CD4-positive, CD25-positive, alpha-beta regulatory T cell (primary cell): ENCODE measurements around the gene REXO1. TPM values are rescaled to one million over a fixed set of nuclear protein-coding genes. Genes with fewer than 3 reads are reported as not detected.
A peak's percentile ranks its signal among the peaks of the same experiment; 100 is the strongest.

ENCODE experiments used
- ATAC-seq, 2 donors: fragments of 150-1000 bp; cut with Tn5 transposase; one replicate each; pipeline ENCODE4 v1.10.0; 2021; ENCODE audit warnings: low read depth in 2 of 2, moderate number of reproducible peaks in 2 of 2, moderate library complexity in 1 of 2
- DNase-seq, 3 donors: peaks; one replicate each; pipeline versions ENCODE4 v3.0.0 to v3.0.0-alpha.2; 2012 to 2022; ENCODE audit warnings: mixed read lengths in 1 of 3
- H3K27ac ChIP-seq: one replicate; pipeline ENCODE4 v1.7.0; 2013; ENCODE audit warnings: mild to moderate bottlenecking, low read length; ENCODE audit not compliant: insufficient read depth, poor library complexity, severe bottlenecking
- H3K27me3 ChIP-seq: one replicate; pipeline ENCODE4 v1.7.0; 2013; ENCODE audit warnings: low read length; ENCODE audit not compliant: control insufficient read depth, insufficient read depth
- H3K36me3 ChIP-seq: one replicate; pipeline ENCODE4 v1.7.0; 2013; ENCODE audit warnings: mild to moderate bottlenecking, low read length, moderate library complexity; ENCODE audit not compliant: control insufficient read depth, insufficient read depth
- H3K4me1 ChIP-seq: 2 replicates; pipeline ENCODE4 v1.7.0; 2013; ENCODE audit warnings: mild to moderate bottlenecking, low read length; ENCODE audit not compliant: insufficient read depth, control insufficient read depth, poor library complexity, severe bottlenecking
- H3K4me3 ChIP-seq: one replicate; pipeline ENCODE4 v1.7.0; 2013; ENCODE audit warnings: low read depth, mild to moderate bottlenecking, low read length, moderate library complexity
- H3K9me3 ChIP-seq, 2 experiments: 1 replicate in 1 of 2; 2 replicates in 1 of 2; pipeline ENCODE4 v1.7.0; 2013; ENCODE audit warnings: low read length in 2 of 2, mild to moderate bottlenecking in 1 of 2, moderate library complexity in 1 of 2; ENCODE audit not compliant: control insufficient read depth in 2 of 2
- H3K27ac Mint-ChIP-seq, 3 donors: one replicate each; pipeline ENCODE4 v1.8.0; 2020 to 2022; ENCODE audit warnings: mild to moderate bottlenecking in 3 of 3, mixed read lengths in 3 of 3, moderate library complexity in 2 of 3
- H3K27me3 Mint-ChIP-seq: one replicate; pipeline ENCODE4 v1.8.0; 2022; ENCODE audit warnings: mild to moderate bottlenecking, mixed read lengths
- H3K36me3 Mint-ChIP-seq: one replicate; pipeline ENCODE4 v1.8.0; 2020; ENCODE audit warnings: mixed read lengths
- H3K4me1 Mint-ChIP-seq, 4 donors: one replicate each; pipeline ENCODE4 v1.8.0; 2020 to 2022; ENCODE audit warnings: mixed read lengths in 4 of 4, mild to moderate bottlenecking in 1 of 4
- H3K4me3 Mint-ChIP-seq, 4 donors: one replicate each; pipeline ENCODE4 v1.8.0; 2020 to 2022; ENCODE audit warnings: mild to moderate bottlenecking in 4 of 4, mixed read lengths in 4 of 4, moderate library complexity in 3 of 4
- H3K9me3 Mint-ChIP-seq, 7 donors: one replicate each; pipeline ENCODE4 v1.8.0; 2020 to 2022; ENCODE audit warnings: mixed read lengths in 7 of 7, mild to moderate bottlenecking in 3 of 7, moderate library complexity in 2 of 7
- polyA plus RNA-seq, 4 donors: library from polyadenylated mRNA; unstranded; fragments of 300-500 nt; fragmentation: Illumina TruSeq; gene quantifications; one replicate each; pipeline ENCODE4 v1.2.3, GENCODE V29; 2021
- total RNA-seq: library from RNA; stranded (reverse); gene quantifications from one replicate; pipeline ENCODE4 v1.2.3, GENCODE V29; 2022

The REXO1 gene
- total and polyA plus RNA-seq, 5 donors from 2014 or later, result 2.5 to 103 (median 3.7) TPM

DNA sequence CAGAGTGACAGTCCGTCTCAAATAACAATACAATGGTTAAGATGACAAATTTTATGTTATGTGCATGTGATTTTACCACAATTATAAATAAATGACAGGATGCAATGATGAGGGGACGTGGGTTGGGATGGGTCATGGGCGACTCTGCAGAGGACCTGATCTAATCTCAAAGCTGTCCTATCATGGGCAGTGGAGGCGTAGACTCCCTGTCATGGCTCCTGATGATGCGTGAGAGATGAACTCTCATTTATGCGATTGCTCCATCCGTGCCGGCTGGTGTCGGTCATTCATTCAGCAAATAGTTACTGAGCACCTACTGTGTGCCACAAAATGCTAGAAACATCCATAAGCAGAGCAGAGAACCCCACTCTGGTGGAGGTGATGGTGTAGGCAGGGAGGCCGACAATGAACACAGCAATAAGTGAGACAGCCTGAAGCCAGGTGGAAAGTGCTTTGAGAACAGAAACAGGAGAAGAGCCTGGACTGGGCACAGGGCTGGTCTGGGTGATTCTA is 1.7 kb upstream of the REXO1 start:
- Mint-ChIP-seq H3K4me3 (peak overlapping the region; percentile 38 to 92 (median 60)), H3K4me1 (peaks cover 0 to 67% (median 29%) of the 10 kb centered on the region in 4 donors), H3K27me3 (peaks cover 4% of the 10 kb centered on the region), H3K9me3 (no peaks in the 10 kb centered on the region), H3K36me3 (peaks cover 9% of the 10 kb centered on the region), H3K27ac (peak overlapping the region in 2 of 3 donors; percentile 21 to 42)
- Histone ChIP-seq H3K4me1 (peaks cover 73% of the 10 kb centered on the region), H3K27ac (no peak overlapping the region), H3K9me3 (no peaks in the 10 kb centered on the region), H3K4me3 (no peak overlapping the region), H3K27me3 (no peaks in the 10 kb centered on the region), H3K36me3 (peaks cover 6% of the 10 kb centered on the region)
- no peak for ATAC-seq
- DNase-seq, result no peak

DNA sequence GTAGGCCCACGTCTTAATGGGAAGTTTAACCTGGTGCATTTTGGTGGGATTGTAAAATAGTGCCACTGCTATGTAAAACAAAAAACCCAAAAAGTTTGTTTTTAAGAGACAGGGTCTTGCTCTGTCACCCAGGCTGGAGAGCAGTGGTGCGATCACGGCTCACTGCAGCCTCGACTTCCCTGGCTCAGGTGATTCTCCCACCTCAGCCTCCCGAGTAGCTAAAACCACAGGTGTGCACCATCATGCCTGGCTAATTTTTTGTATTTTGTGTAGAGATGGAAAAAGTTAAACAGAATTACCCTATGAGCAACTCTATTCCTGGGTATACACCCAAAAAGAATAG is 820 bp upstream of the REXO1 start:
- DNase-seq, result no peak
- Mint-ChIP-seq H3K27me3 (peaks cover 4% of the 10 kb centered on the region), H3K4me3 (peak overlapping the region; percentile 67 to 93 (median 84)), H3K36me3 (peaks cover 9% of the 10 kb centered on the region), H3K4me1 (peaks cover 0 to 68% (median 26%) of the 10 kb centered on the region in 4 donors), H3K27ac (peak overlapping the region; percentile 38 to 81 (median 65)), H3K9me3 (no peaks in the 10 kb centered on the region)
- H3K4me1 ChIP-seq, result peaks cover 73% of the 10 kb centered on the region
- H3K27me3 ChIP-seq, result no peaks in the 10 kb centered on the region
- no peaks in the 10 kb centered on the region for H3K9me3 ChIP-seq
- H3K27ac ChIP-seq, result peak overlapping the region; percentile 96
- peak overlapping the region; percentile 34 for H3K4me3 ChIP-seq
- no peak for ATAC-seq
- peaks cover 6% of the 10 kb centered on the region for H3K36me3 ChIP-seq

DNA sequence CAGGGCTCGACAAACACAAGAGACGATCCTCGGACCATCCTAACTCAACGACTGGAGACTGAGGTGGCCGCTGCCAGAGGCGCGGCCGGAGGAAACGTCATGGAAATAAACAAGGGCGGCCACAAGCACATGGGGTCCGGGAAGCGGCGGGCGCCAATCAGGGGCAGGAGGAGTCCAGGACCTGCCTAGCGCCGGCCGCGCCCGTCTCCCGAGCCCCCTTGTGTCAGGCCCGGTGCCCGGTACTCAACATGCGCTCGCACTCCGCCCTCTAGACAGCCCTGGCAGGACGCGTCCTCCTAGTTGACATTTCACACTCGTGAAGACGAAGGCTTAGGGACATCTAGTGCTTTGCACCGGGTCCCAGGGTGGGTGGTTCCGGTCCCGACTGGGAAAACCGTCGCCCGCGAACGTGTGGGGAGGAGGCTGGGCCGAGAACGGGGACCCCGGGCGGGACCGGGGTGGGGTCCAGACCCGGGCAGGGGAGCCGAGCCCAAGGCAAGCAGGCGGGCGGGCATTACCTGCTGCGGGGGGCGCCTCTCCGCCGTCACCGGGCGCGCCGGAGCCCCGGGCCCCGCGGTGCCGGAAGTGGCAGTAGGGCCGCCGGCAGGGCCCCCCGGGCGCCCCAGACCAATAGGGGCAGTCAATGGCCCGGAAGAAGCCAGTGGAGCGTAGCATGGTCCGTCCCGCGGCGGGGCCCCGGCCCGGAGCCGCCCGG is 442 bp downstream of the REXO1 start:
- Histone ChIP-seq H3K9me3 (no peaks in the 10 kb centered on the region), H3K4me1 (peaks cover 73% of the 10 kb centered on the region), H3K4me3 (peak overlapping the region; percentile 90), H3K27me3 (no peaks in the 10 kb centered on the region), H3K27ac (peak overlapping the region; percentile 96), H3K36me3 (peaks cover 6% of the 10 kb centered on the region)
- ATAC-seq, result peak; percentile 4 to 6
- Mint-ChIP-seq H3K36me3 (peaks cover 6% of the 10 kb centered on the region), H3K27me3 (peaks cover 4% of the 10 kb centered on the region), H3K27ac (peak overlapping the region; percentile 72 to 94 (median 77)), H3K4me1 (peaks cover 0 to 68% (median 21%) of the 10 kb centered on the region in 4 donors), H3K4me3 (peak overlapping the region; percentile 89 to 93 (median 92)), H3K9me3 (peaks cover 0 to under 1% (median 0%) of the 10 kb centered on the region in 7 donors)
- peak in 2 of 3 donors; percentile 17 to 30 for DNase-seq

DNA sequence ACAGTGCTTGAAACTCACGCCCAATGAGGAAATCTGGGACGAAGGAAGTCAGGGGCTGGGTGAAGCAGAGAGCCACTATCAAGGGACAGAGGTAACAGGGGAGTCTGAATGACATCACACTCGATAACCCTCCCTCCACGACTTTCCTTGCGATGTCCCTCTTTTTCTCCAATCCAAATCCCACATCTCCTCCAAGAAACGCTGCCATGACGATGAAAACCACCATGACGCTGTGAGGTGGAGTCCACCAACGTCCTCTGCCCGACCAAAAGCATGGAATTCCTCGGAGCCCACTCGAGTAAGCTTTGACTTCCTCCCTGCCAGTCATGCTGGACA is 967 bp downstream of the REXO1 start:
- Mint-ChIP-seq H3K9me3 (peaks cover 0 to 2% (median 0%) of the 10 kb centered on the region in 7 donors), H3K36me3 (peaks cover 6% of the 10 kb centered on the region), H3K4me1 (peaks cover 0 to 71% (median 21%) of the 10 kb centered on the region in 4 donors), H3K4me3 (peak overlapping the region; percentile 89 to 93 (median 92)), H3K27me3 (peaks cover 4% of the 10 kb centered on the region), H3K27ac (peak overlapping the region; percentile 72 to 94 (median 90))
- peak overlapping the region; percentile 90 for H3K4me3 ChIP-seq
- DNase-seq, result no peak
- H3K27me3 ChIP-seq, result no peaks in the 10 kb centered on the region
- ATAC-seq, result no peak
- no peaks in the 10 kb centered on the region for H3K9me3 ChIP-seq
- peak overlapping the region; percentile 96 for H3K27ac ChIP-seq
- H3K36me3 ChIP-seq, result peaks cover 6% of the 10 kb centered on the region
- H3K4me1 ChIP-seq, result peaks cover 73% of the 10 kb centered on the region

DNA sequence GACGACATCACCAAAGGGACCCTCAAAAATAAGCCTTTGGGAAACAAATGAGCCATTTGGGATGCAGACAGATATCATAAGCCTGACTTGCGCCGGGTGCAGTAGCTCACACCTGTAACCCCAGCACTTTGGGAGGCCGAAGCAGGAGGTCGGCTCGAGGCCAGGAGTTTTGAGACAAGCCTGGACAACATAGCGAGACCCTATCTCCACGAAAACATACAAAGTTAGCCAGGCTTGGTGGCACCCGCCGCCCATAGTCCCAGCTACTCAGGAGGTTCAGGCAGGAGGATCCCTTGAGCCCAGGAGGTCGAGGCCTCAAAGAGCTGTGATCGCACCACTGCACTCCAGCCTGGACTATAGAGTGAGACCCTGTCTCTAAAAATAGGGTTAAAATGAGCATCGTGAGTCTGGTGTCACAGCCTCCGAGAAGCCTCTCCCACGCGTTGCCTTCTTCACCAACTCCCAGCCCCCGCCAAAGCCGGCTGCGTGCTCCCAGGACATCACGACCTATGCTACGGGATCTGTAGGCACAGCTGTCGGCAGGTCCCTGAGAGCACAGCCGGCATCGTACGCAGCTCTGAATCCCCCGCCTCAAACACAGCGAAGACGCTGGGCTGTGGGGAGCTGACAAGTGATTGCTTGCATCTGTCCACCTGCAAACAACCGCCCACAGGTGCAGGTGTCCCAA is 1.6 kb downstream of the REXO1 start:
- H3K27ac Mint-ChIP-seq, result peak overlapping the region in 2 of 3 donors; percentile 72 to 94
- H3K9me3 Mint-ChIP-seq, result peaks cover 0 to 2% (median 0%) of the 10 kb centered on the region in 7 donors
- peaks cover 6% of the 10 kb centered on the region for H3K36me3 ChIP-seq
- H3K27me3 ChIP-seq, result no peaks in the 10 kb centered on the region
- DNase-seq (no peak), ATAC-seq (no peak)
- peaks cover 71% of the 10 kb centered on the region for H3K4me1 ChIP-seq
- peak overlapping the region; percentile 90 for H3K4me3 ChIP-seq
- H3K9me3 ChIP-seq, result no peaks in the 10 kb centered on the region
- peaks cover 0 to 74% (median 23%) of the 10 kb centered on the region in 4 donors for H3K4me1 Mint-ChIP-seq
- H3K27me3 Mint-ChIP-seq, result peaks cover 4% of the 10 kb centered on the region
- H3K27ac ChIP-seq, result peak overlapping the region; percentile 96
- peaks cover 6% of the 10 kb centered on the region for H3K36me3 Mint-ChIP-seq
- H3K4me3 Mint-ChIP-seq, result peak overlapping the region; percentile 89 to 93 (median 92)

DNA sequence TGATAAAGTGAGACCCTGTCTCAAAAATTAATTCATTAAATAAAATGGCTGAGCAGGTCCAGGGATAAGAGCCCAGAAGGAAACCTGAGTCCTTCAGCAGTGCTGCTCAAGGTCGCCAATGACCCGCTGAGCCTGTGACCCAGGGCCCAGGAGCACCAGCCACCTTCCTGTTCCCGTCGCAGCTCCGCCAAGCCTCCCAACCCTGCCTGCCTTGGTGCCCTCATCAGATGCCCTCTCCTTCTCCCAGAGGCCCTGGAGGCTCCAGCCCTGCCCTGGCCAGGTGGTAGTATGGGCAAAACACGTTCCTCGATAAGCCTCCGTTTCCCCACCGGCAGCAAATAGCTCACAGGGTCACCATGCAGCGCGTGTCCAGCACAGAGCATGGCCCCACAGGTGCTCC is 2.6 kb downstream of the REXO1 start:
- Mint-ChIP-seq H3K27me3 (peaks cover 4% of the 10 kb centered on the region), H3K4me1 (peaks cover 0 to 74% (median 24%) of the 10 kb centered on the region in 4 donors), H3K36me3 (peaks cover 6% of the 10 kb centered on the region), H3K27ac (no peak overlapping the region), H3K4me3 (peak overlapping the region in 3 of 4 donors; percentile 84 to 92 (median 91)), H3K9me3 (peaks cover 0 to 2% (median 0%) of the 10 kb centered on the region in 7 donors)
- peaks cover 6% of the 10 kb centered on the region for H3K36me3 ChIP-seq
- no peak overlapping the region for H3K27ac ChIP-seq
- H3K9me3 ChIP-seq, result no peaks in the 10 kb centered on the region
- H3K4me3 ChIP-seq, result no peak overlapping the region
- ATAC-seq, result no peak
- peaks cover 71% of the 10 kb centered on the region for H3K4me1 ChIP-seq
- no peak for DNase-seq
- H3K27me3 ChIP-seq, result no peaks in the 10 kb centered on the region

DNA sequence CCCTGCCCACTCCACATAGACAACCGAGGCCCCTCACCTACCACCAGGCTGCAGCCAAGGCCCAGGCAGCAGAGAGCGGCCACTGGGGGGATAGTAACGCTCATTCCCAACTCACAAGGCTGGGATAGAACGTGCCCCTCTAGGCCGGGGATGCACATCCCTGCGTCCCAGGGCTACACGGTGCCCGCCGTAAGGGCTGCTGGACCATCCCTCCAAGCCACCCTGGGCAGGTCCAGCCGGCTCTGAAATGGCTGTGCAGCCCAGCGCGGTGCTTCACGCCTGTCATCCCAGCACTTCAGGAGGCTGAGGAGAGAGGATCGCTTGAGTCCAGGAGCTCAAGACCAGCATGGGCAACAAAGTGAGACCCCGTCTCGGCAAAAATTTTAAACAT is 3.2 kb downstream of the REXO1 start:
- Mint-ChIP-seq H3K9me3 (peaks cover 0 to 2% (median 0%) of the 10 kb centered on the region in 7 donors), H3K36me3 (peaks cover 6% of the 10 kb centered on the region), H3K27ac (no peak overlapping the region), H3K4me1 (peaks cover 0 to 75% (median 24%) of the 10 kb centered on the region in 4 donors), H3K4me3 (peak overlapping the region in 3 of 4 donors; percentile 11 to 92 (median 24)), H3K27me3 (peaks cover 4% of the 10 kb centered on the region)
- DNase-seq (no peak), ATAC-seq (no peak)
- H3K27ac ChIP-seq, result no peak overlapping the region
- no peak overlapping the region for H3K4me3 ChIP-seq
- no peaks in the 10 kb centered on the region for H3K27me3 ChIP-seq
- H3K9me3 ChIP-seq, result no peaks in the 10 kb centered on the region
- H3K36me3 ChIP-seq, result peaks cover 6% of the 10 kb centered on the region
- H3K4me1 ChIP-seq, result peaks cover 71% of the 10 kb centered on the region
